HepG2 (cell line): ENCODE data around the gene RPTOR. TPM values are rescaled to one million over a fixed set of nuclear protein-coding genes. Genes with fewer than 3 reads are reported as not detected.

Source experiments
- CTCF ChIP-seq: sonication (generic); formaldehyde crosslinking; IDR thresholded peaks from 2 replicates; pipeline ENCODE4 v1.5.0; 2020; ENCODE audit warnings: mild to moderate bottlenecking, missing genetic modification reagents, moderate library complexity
- GABPA ChIP-seq, 2 experiments: IDR thresholded peaks; 2 replicates each; pipeline ENCODE4 v1.6.1; 2011 to 2016; ENCODE audit warnings: low read depth in 2 of 2, low read length in 1 of 2, missing biosample characterization in 1 of 2, missing genetic modification characterization in 1 of 2
- HNF1B ChIP-seq: sonication (generic); formaldehyde crosslinking; IDR thresholded peaks from 2 replicates; pipeline ENCODE4 v1.5.1; 2020; ENCODE audit warnings: mild to moderate bottlenecking, moderate library complexity, missing genetic modification reagents
- JUND ChIP-seq: sonication (generic); formaldehyde crosslinking; IDR thresholded peaks from 2 replicates; pipeline ENCODE4 v1.8.0; 2022; ENCODE audit warnings: mild to moderate bottlenecking, missing genetic modification reagents
- LRRFIP1 ChIP-seq: sonication (generic); formaldehyde crosslinking; conservative IDR thresholded peaks from 2 replicates; pipeline ENCODE4 v1.4.0; 2020; ENCODE audit warnings: missing genetic modification reagents
- MXD4 ChIP-seq: IDR thresholded peaks from 2 replicates; pipeline ENCODE4 v1.6.1; 2016; ENCODE audit warnings: mild to moderate bottlenecking, missing biosample characterization, missing genetic modification reagents
- NCOA5 ChIP-seq: sonication (generic); formaldehyde crosslinking; IDR thresholded peaks from 2 replicates; pipeline ENCODE4 v1.4.0; 2020; ENCODE audit warnings: missing genetic modification reagents
- RCOR2 ChIP-seq: IDR thresholded peaks from 2 replicates; pipeline ENCODE4 v1.6.1; 2016; ENCODE audit warnings: missing biosample characterization, missing genetic modification reagents
- SMAD9 ChIP-seq: sonication (generic); formaldehyde crosslinking; IDR thresholded peaks from 2 replicates; pipeline ENCODE4 v1.5.1; 2020; ENCODE audit warnings: mild to moderate bottlenecking, missing genetic modification reagents
- SOX13 ChIP-seq, 3 experiments: fragments of 450-650 bp in 1 of 3; sonication (generic) in 1 of 3; formaldehyde crosslinking in 1 of 3; IDR thresholded peaks in 2 of 3; conservative IDR thresholded peaks in 1 of 3; 2 replicates each; pipeline versions ENCODE4 v1.5.0 to v1.6.1; 2016 to 2020; ENCODE audit warnings: antibody characterized with exemption in 1 of 3, mild to moderate bottlenecking in 1 of 3, missing compliant biosample characterization in 1 of 3, missing genetic modification reagents in 1 of 3, moderate library complexity in 1 of 3
- SP5 ChIP-seq: IDR thresholded peaks from 2 replicates; pipeline ENCODE4 v1.6.1; 2016; ENCODE audit warnings: low read depth, borderline replicate concordance
- STAT6 ChIP-seq: sonication (generic); formaldehyde crosslinking; IDR thresholded peaks from 2 replicates; pipeline ENCODE4 v1.4.0; 2020; ENCODE audit warnings: missing genetic modification reagents, mild to moderate bottlenecking, borderline replicate concordance
- U2AF2 ChIP-seq: fragments of 200-400 bp; formaldehyde crosslinking; IDR thresholded peaks from 2 replicates; pipeline ENCODE4 v1.6.1; 2017; ENCODE audit warnings: low read depth, mild to moderate bottlenecking, low read length
- ZNF337 ChIP-seq: sonication (generic); formaldehyde crosslinking; IDR thresholded peaks from 2 replicates; pipeline ENCODE4 v1.5.1; 2020; ENCODE audit warnings: missing genetic modification reagents, low read depth, mild to moderate bottlenecking, borderline replicate concordance
- ZNF619 ChIP-seq: sonication (generic); formaldehyde crosslinking; IDR thresholded peaks from 2 replicates; pipeline ENCODE4 v1.4.0; 2020; ENCODE audit warnings: mild to moderate bottlenecking, missing genetic modification reagents
- ZNF710 ChIP-seq: sonication (generic); formaldehyde crosslinking; IDR thresholded peaks from 2 replicates; pipeline ENCODE4 v1.5.0; 2020; ENCODE audit warnings: mild to moderate bottlenecking, missing genetic modification reagents, borderline replicate concordance
- polyA plus RNA-seq, 8 experiments: library from polyadenylated mRNA; depleted of rRNA in 3 of 8; stranded (reverse) in 7 of 8; unstranded in 1 of 8; fragments of >200 nt; fragmentation: Illumina TruSeq in 4 of 8; extraction: Trizol in 4 of 8; gene quantifications; 2 replicates each; pipeline versions ENCODE4 v1.2.1 to v1.2.3, GENCODE V29; 2011 to 2016; ENCODE audit warnings: low read depth in 4 of 8, missing spikeins in 1 of 8, mixed read lengths in 1 of 8; ENCODE audit not compliant: insufficient read depth in 1 of 8
- total RNA-seq, 5 experiments: library from RNA; depleted of rRNA; stranded (reverse); fragments of >200 nt; fragmentation: Illumina TruSeq; extraction: Trizol; gene quantifications; 2 replicates each; pipeline ENCODE4 v1.2.3, GENCODE V29; 2016; ENCODE audit warnings: low read depth in 1 of 5

Gene RPTOR
- total and polyA plus RNA-seq, 2 of the 13 experiments (the other 11 are each of a cell fraction or from before 2014, with no cell fraction given): 6.6 to 25.3 TPM

- no peak for TF ChIP-seq ZNF710 (CRISPR knock-in tag)
- TF ChIP-seq U2AF2: no peak
- TF ChIP-seq HNF1B (CRISPR knock-in tag): 0 out of 2 replicates have a peak, but pooled peaks have one; percentile 45
- TF ChIP-seq STAT6 (CRISPR knock-in tag): no peak
- TF ChIP-seq GABPA (IDR thresholded peaks at IDR 0.05; ENCODE audit: low read depth, low read length): no peak
- no peak for TF ChIP-seq GABPA (CRISPR knock-in tag; IDR thresholded peaks at IDR 0.05; ENCODE audit: low read depth)
- no peak for TF ChIP-seq ZNF337 (CRISPR knock-in tag)
- peak; percentile 70; the same call in 1 of the 2 replicates for TF ChIP-seq RCOR2 (CRISPR knock-in tag)
- TF ChIP-seq NCOA5: no peak
- TF ChIP-seq ZNF619 (CRISPR knock-in tag): peak; percentile 95; the same call in 1 of the 2 replicates
- peak; percentile 79; the same call in 1 of the 2 replicates for TF ChIP-seq JUND (CRISPR knock-in tag)
- TF ChIP-seq SMAD9: no peak
- TF ChIP-seq LRRFIP1: no peak
- TF ChIP-seq SP5 (CRISPR knock-in tag): no peak
- TF ChIP-seq CTCF (CRISPR knock-in tag): peak; percentile 100
- no peak for TF ChIP-seq SOX13 (IDR thresholded peaks at IDR 0.05)
- peak in 1 of 2 experiments; percentile 75; a peak in 2 of 4 replicates for TF ChIP-seq SOX13 (CRISPR knock-in tag; conservative IDR thresholded peaks at IDR 0.05 in 1 of 2, IDR thresholded peaks at IDR 0.05 in 1 of 2)
- peak; percentile 73 for TF ChIP-seq MXD4 (CRISPR knock-in tag)
Measured at GRCh38 chr17:80575057-80575875, 30.6 kb downstream of the RPTOR start (continued).
